Mucosa of rectum (tissue), 2 donors: ENCODE measurements around the gene WFDC13.

Experiments used
- H3K27ac ChIP-seq, 2 donors: one replicate each; pipeline ENCODE4 v1.7.0; 2013; ENCODE audit warnings: inconsistent platforms in 2 of 2, low read depth in 2 of 2, low read length in 2 of 2
- H3K27me3 ChIP-seq, 2 donors: one replicate each; pipeline ENCODE4 v1.7.0; 2013; ENCODE audit warnings: low read length in 2 of 2; ENCODE audit not compliant: control insufficient read depth in 2 of 2, insufficient read depth in 2 of 2
- H3K36me3 ChIP-seq, 2 donors: one replicate each; pipeline ENCODE4 v1.7.0; 2013; ENCODE audit warnings: low read length in 2 of 2; ENCODE audit not compliant: control insufficient read depth in 2 of 2, insufficient read depth in 2 of 2
- H3K4me1 ChIP-seq, 2 donors: one replicate each; pipeline ENCODE4 v1.7.0; 2013; ENCODE audit warnings: low read length in 2 of 2, mild to moderate bottlenecking in 1 of 2; ENCODE audit not compliant: control insufficient read depth in 2 of 2, insufficient read depth in 2 of 2
- H3K4me3 ChIP-seq, 2 donors: one replicate each; pipeline ENCODE4 v1.7.0; 2013; ENCODE audit warnings: low read length in 2 of 2
- H3K9ac ChIP-seq, 2 donors: one replicate each; pipeline ENCODE4 v1.7.0; 2013; ENCODE audit warnings: low read length in 2 of 2, low read depth in 1 of 2, mild to moderate bottlenecking in 1 of 2
- H3K9me3 ChIP-seq, 2 donors: one replicate each; pipeline ENCODE4 v1.7.0; 2013; ENCODE audit warnings: low read length in 2 of 2; ENCODE audit not compliant: control insufficient read depth in 2 of 2
- donor health status: healthy.
- donor health status: Normal muscosa, but diverticular disease.

The WFDC13 gene

DNA sequence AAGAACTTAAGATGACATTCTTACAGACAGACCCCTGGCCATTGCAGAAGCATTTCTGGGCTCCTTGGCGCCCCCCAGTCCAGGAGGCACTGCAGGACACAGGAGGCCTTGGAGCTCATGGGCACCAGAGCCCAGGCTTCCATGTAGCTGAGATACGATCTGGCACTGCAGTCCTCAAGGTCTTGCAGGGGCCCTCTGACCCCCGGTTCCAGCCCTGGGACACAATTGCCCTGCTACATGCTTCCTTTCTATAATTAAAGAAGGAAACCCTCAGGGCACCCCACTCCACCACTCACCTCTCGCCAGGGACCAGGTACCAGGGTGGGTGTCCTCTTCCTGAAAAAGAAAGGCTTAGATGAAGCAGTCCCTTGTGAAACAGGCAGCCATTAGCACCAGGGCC lies 56.3 kb downstream of the WFDC13 start:
- Histone ChIP-seq H3K9ac (no peak overlapping the region), H3K36me3 (no peaks in the 10 kb centered on the region), H3K27me3 (no peaks in the 10 kb centered on the region)

More for the DNA sequence above, 56.3 kb downstream of the WFDC13 start:
- Histone ChIP-seq H3K4me3 (no peak overlapping the region), H3K4me1 (no peaks in the 10 kb centered on the region), H3K27ac (no peak overlapping the region), H3K9me3 (no peaks in the 10 kb centered on the region)
